H1 (cell line): ENCODE data around the gene FAM161A. TPM values are rescaled to one million over a fixed set of nuclear protein-coding genes. Genes with fewer than 3 reads are reported as not detected.

Experiments used
- CHD1 ChIP-seq: IDR thresholded peaks from 2 replicates; pipeline ENCODE4 v1.6.1; 2012; ENCODE audit warnings: low read depth, low read length, improper control_type of control experiment
- CTBP2 ChIP-seq: IDR thresholded peaks from 2 replicates; pipeline ENCODE4 v1.7.0; 2011; ENCODE audit warnings: borderline replicate concordance, mild to moderate bottlenecking, moderate library complexity, mixed read lengths, low read length; ENCODE audit not compliant: insufficient read depth, insufficient read length
- EGR1 ChIP-seq: IDR thresholded peaks from 2 replicates; pipeline ENCODE4 v1.6.1; 2011; ENCODE audit warnings: low read depth, low read length, borderline replicate concordance
- HDAC6 ChIP-seq: IDR thresholded peaks from one replicate; pipeline ENCODE4 v1.7.1; 2012; ENCODE audit warnings: low read depth, mild to moderate bottlenecking, inconsistent platforms, low read length, moderate library complexity
- KDM5A ChIP-seq: fragments of 200-600 bp; IDR thresholded peaks from 2 replicates; pipeline ENCODE4 v1.7.1; 2012; ENCODE audit warnings: mild to moderate bottlenecking, low read length, inconsistent platforms, mixed read lengths
- POU5F1 ChIP-seq: IDR thresholded peaks from 2 replicates; pipeline ENCODE4 v1.6.1; 2011; ENCODE audit warnings: low read depth, mild to moderate bottlenecking, low read length, moderate library complexity
- RXRA ChIP-seq: IDR thresholded peaks from 2 replicates; pipeline ENCODE4 v1.6.1; 2011; ENCODE audit warnings: low read depth, mild to moderate bottlenecking, low read length, moderate library complexity; ENCODE audit not compliant: insufficient read depth
- polyA plus RNA-seq, 7 experiments: library from polyadenylated mRNA; depleted of rRNA in 3 of 7; stranded (reverse) in 5 of 7; unstranded in 2 of 7; fragments of >200 nt in 5 of 7; fragments of 200-250 nt in 2 of 7; gene quantifications; 1 replicate in 5 of 7; 2 replicates in 1 of 7; 4 replicates in 1 of 7; pipeline versions ENCODE4 v1.2.1 to v1.2.3, GENCODE V29; 2011 to 2013; ENCODE audit warnings: missing spikeins in 2 of 7, mixed read lengths in 2 of 7
- small RNA-seq: library from polyadenylated mRNA; stranded (forward); fragments of <200 nt; extraction: miRNeasy Mini kit (QIAGEN cat#:217004); gene quantifications from one replicate; pipeline ENCODE3, GENCODE V24; 2013; ENCODE audit not compliant: insufficient read depth
- total RNA-seq: library from RNA; stranded (reverse); fragmentation: NEBNext Ultra II Directional; extraction: Animal tissue kit (Norgen Biotek cat#: 25700); gene quantifications from 2 replicates; pipeline ENCODE4 v1.2.1, GENCODE V29; 2021

Gene FAM161A
- total and polyA plus RNA-seq, 2 of the 8 experiments (the other 6 are each of a cell fraction or from before 2014, with no cell fraction given) = 1.6 to 9.7 TPM

- TF ChIP-seq CHD1 = no peak
- no peak for TF ChIP-seq POU5F1
- TF ChIP-seq KDM5A = no peak
- no peak for TF ChIP-seq HDAC6
- no peak for TF ChIP-seq CTBP2
- TF ChIP-seq EGR1 = no peak
- TF ChIP-seq RXRA = no peak
These were observed 77.8 kb downstream of the FAM161A start (continued) for GRCh38 chr2:61775956-61776570.

Small RNAs within 50 kb of the gene (small RNA-seq; reads per million reads assigned to genes)
- not detected for gene RPS24P7

Other genes with a start within 250 kb of the FAM161A start
- gene CCT4, start 34.6 kb upstream of the FAM161A start, total RNA-seq = 342 and 359 TPM in 2 replicates
- 86.7 and 129 TPM in 2 replicates for gene CCT4, start 34.6 kb upstream of the FAM161A start, polyA plus RNA-seq (2011; rRNA removed)
- gene COMMD1, start 51.6 kb upstream of the FAM161A start, total RNA-seq = 23.5 and 27.8 TPM in 2 replicates
- gene COMMD1, start 51.6 kb upstream of the FAM161A start, polyA plus RNA-seq (2011; rRNA removed) = 28.3 and 32.0 TPM in 2 replicates